ENCODE data around the gene SOX6.

- TF ChIP-seq CTCF (IDR thresholded peaks at IDR 0.05) = no peak
- no peak for TF ChIP-seq POLR2AphosphoS5 (IDR thresholded peaks at IDR 0.05)
- TF ChIP-seq POLR2A (IDR thresholded peaks at IDR 0.05) = no peak
- TF ChIP-seq EP300 (IDR thresholded peaks at IDR 0.05; ENCODE audit: low read depth) = no peak
Observed at GRCh38 chr11:15965562-15966250, 390.6 kb downstream of the SOX6 start.
